Neutrophil (primary cell): ENCODE measurements around the gene RAD51C.
A peak's percentile ranks its signal among the peaks of the same experiment; 100 is the strongest.
"Not testable (repeated sequence)": the region's sequence is repeated elsewhere in the genome, so short reads cannot be mapped to it uniquely, and the experiment has no call there.

ENCODE experiments used
- H3K27ac ChIP-seq: fragments of 200-600 bp; sonication (generic); 2 replicates; pipeline ENCODE4 v1.5.1; 2016; ENCODE audit warnings: mild to moderate bottlenecking, moderate library complexity
- H3K27me3 ChIP-seq: fragments of 200-600 bp; sonication (generic); 2 replicates; pipeline ENCODE4 v1.6.0; 2016; ENCODE audit warnings: mild to moderate bottlenecking
- H3K36me3 ChIP-seq: fragments of 200-600 bp; sonication (generic); 2 replicates; pipeline ENCODE4 v1.5.1; 2017
- H3K4me1 ChIP-seq, 2 experiments: fragments of 200-600 bp in 1 of 2; sonication (generic) in 1 of 2; 1 replicate in 1 of 2; 2 replicates in 1 of 2; pipeline versions ENCODE4 v1.5.1 to v1.6.1; 2013 to 2016; ENCODE audit warnings: low read depth in 1 of 2, low read length in 1 of 2, mild to moderate bottlenecking in 1 of 2, moderate library complexity in 1 of 2; ENCODE audit not compliant: control insufficient read depth in 1 of 2, insufficient read depth in 1 of 2
- H3K4me3 ChIP-seq, 2 experiments: fragments of 200-600 bp in 1 of 2; sonication (generic) in 1 of 2; 1 replicate in 1 of 2; 2 replicates in 1 of 2; pipeline ENCODE4 v1.5.1; 2013 to 2016; ENCODE audit warnings: low read depth in 1 of 2, low read length in 1 of 2, mild to moderate bottlenecking in 1 of 2, moderate library complexity in 1 of 2
- H3K9me3 ChIP-seq: fragments of 200-600 bp; sonication (generic); 2 replicates; pipeline ENCODE4 v1.5.1; 2016
- CTCF ChIP-seq: fragments of 200-600 bp; sonication (generic); IDR thresholded peaks from 2 replicates; pipeline ENCODE4 v1.5.1; 2016; ENCODE audit warnings: antibody characterized with exemption

RAD51C gene

GRCh38 chr17:58692239-58693055 is at the start of gene RAD51C:
RAD51C (plus strand) TSS chr17:58692602; CDS start chr17:58692644, 42 bp downstream.
- peak within 1 kb of the TSS; percentile 66 to 68 for H3K4me3 ChIP-seq
- peak within 1 kb of the TSS; percentile 70 for H3K27ac ChIP-seq
- peak; percentile 25 for TF ChIP-seq CTCF
- no peaks in the 10 kb centered on the region for H3K36me3 ChIP-seq
- no peaks in the 10 kb centered on the region for H3K9me3 ChIP-seq
- H3K27me3 ChIP-seq: no peaks in the 10 kb centered on the region
- peaks cover 10 to 13% of the 10 kb centered on the region in 2 experiments for H3K4me1 ChIP-seq

GRCh38 chr17:58643147-58643546 is 49.3 kb upstream of the RAD51C start:
- H3K9me3 ChIP-seq: no peaks in the 10 kb centered on the region
- no peak for TF ChIP-seq CTCF
- H3K27me3 ChIP-seq: no peaks in the 10 kb centered on the region
- no peaks in the 10 kb centered on the region for H3K36me3 ChIP-seq
- no peak overlapping the region for H3K27ac ChIP-seq
- peaks cover 0 to 3% of the 10 kb centered on the region in 2 experiments for H3K4me1 ChIP-seq
- no peak overlapping the region for H3K4me3 ChIP-seq

GRCh38 chr17:58648236-58648635 is 44.2 kb upstream of the RAD51C start:
- no peak overlapping the region for H3K4me3 ChIP-seq
- H3K4me1 ChIP-seq: no peaks in the 10 kb centered on the region
- H3K27ac ChIP-seq: no peak overlapping the region
- H3K9me3 ChIP-seq: no peaks in the 10 kb centered on the region
- H3K36me3 ChIP-seq: no peaks in the 10 kb centered on the region
- no peaks in the 10 kb centered on the region for H3K27me3 ChIP-seq
- TF ChIP-seq CTCF: no peak

GRCh38 chr17:58657962-58658803 is 34.2 kb upstream of the RAD51C start:
- H3K4me3 ChIP-seq, H3K36me3 ChIP-seq, H3K27ac ChIP-seq: not testable (repeated sequence)

GRCh38 chr17:58658804-58659713 is 33.3 kb upstream of the RAD51C start:
- Histone ChIP-seq H3K27ac (peak overlapping the region; percentile 38), H3K9me3 (no peaks in the 10 kb centered on the region), H3K4me3 (peak overlapping the region; percentile 44 to 53), H3K4me1 (peaks cover 9 to 11% of the 10 kb centered on the region in 2 experiments), H3K27me3 (peaks cover 31% of the 10 kb centered on the region), H3K36me3 (no peaks in the 10 kb centered on the region)
- TF ChIP-seq CTCF: no peak

More at GRCh38 chr17:58657962-58658803, 34.2 kb upstream of the RAD51C start:
- H3K4me1 ChIP-seq: peaks cover 9 to 11% of the 10 kb centered on the region in 2 experiments
- H3K9me3 ChIP-seq: not testable (repeated sequence)
- H3K27me3 ChIP-seq: peaks cover 31% of the 10 kb centered on the region

- not testable (repeated sequence) for H3K9me3 ChIP-seq, H3K27ac ChIP-seq, H3K36me3 ChIP-seq
- peaks cover 31% of the 10 kb centered on the region for H3K27me3 ChIP-seq
- H3K4me3 ChIP-seq: peak overlapping the region; percentile 44 to 53
- H3K4me1 ChIP-seq: peaks cover 9 to 11% of the 10 kb centered on the region in 2 experiments
These were observed 32.7 kb upstream of the RAD51C start for GRCh38 chr17:58659714-58660084.
